HG03196 (cell line): ENCODE data around the gene MORN1.

Source experiments
- ATAC-seq: cut with Tn5 transposase; IDR thresholded peaks from one replicate; pipeline ENCODE4 v1.9.1; 2021; ENCODE audit not compliant: unreplicated experiment

Gene MORN1

GRCh38 chr1:2278591-2279209, 112.7 kb downstream of the MORN1 start:
- ATAC-seq, result no peak

DNA sequence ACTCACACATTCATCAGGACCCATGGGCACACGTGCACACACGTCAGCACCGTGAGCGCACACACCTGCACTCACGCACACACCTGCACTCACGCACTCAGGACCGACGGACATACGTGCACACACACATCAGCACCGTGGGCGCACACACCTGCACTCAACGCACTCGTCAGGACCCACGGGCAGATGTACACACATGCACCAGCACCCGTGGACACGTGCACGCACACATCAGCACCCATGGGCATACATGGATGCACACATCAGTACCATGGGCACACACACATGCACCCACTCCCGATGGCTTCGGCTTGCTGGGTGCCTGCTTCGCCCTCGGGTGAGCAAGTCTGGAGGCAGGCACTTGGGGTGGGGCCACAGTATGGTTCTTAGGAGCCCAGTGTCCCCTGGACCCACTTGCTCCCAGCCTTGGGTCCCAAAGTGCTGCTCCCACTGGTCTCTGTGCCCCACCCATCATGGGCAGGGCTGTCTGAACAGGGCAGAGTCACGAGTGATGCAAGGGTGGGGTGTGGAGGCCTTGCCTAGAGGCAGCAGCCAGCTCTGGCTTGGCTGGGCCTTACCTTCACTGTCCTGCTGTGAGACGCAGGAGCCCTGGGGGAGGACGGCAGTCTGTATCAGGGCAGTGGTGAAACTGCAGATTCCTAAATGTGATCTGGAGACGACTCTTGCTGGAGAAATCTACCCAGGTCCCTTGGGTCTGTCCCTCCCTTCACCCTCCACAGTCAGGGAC, 113.4 kb downstream of the MORN1 start:
- ATAC-seq, result no peak

DNA sequence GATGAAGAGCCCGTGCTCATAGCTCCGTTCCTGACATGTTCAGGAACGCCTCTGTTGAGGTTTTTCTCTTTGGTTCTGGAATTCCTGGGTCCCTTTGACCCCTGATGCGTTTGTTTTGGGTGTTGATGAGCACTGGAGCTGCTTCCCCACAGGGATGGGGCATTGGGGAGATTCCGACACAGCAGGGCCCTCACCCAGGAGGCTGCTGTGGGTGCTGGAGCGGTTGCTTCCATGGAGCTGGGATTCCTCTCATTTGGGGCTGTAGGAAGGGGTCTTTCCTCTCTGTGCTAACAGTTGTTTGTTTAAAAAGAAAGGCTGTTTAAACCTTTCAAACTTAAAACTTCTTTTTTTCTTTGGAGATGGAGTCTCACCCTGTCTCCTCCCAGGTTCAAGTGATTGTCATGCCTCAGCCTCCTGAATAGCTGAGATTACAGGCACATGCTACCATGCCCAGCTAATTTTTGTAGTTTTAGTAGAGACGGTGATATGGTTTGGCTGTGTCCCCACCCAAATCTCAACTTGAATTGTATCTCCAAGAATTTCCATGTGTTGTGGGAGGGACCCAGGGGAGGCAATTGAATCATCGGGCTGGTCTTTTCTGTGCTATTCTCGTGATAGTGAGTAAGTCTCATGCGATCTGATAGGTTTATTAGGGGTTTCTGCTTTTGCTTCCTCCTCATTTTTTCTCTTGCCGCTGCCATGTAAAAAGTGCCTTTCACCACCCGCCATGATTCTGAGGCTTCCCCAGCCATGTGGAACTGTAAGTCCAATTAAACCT, 114.4 kb downstream of the MORN1 start:
- ATAC-seq, result no peak

DNA sequence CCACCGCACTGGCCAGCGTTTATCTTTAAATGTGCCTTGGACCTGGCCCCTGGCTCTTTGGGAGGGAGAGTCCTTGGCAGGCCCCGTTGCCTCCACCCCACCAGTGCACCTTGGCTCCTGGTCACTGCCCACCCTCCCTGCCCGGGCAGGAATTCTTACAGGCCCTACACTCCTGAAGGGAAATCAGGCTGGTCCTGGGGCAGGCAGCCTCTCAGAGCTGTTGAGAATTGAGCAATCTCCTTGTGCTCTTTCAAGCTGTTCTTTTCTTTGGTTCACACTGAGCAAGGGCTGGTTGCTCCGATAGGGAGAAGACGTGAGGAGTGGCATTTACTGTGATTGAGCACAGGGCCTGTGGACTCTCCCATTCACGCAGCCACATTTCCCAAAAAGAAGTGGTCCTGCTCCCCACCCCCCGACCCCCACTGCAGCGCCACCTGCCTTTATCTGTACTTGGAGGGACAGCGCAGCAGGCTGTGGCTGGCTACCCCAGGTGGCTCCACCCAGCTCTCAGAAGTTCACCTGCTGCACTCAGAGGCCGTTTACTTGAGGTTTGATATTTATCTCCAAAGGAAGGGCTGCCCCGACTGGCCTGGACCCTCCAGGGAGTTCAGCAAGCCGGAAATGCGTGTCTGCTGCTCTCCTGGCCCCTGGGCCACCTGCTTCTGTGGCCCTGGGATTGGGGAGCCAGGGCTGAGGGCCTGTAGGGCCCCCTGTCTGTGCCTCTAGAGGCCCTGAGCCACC, 115.4 kb downstream of the MORN1 start:
- ATAC-seq, result no peak

DNA sequence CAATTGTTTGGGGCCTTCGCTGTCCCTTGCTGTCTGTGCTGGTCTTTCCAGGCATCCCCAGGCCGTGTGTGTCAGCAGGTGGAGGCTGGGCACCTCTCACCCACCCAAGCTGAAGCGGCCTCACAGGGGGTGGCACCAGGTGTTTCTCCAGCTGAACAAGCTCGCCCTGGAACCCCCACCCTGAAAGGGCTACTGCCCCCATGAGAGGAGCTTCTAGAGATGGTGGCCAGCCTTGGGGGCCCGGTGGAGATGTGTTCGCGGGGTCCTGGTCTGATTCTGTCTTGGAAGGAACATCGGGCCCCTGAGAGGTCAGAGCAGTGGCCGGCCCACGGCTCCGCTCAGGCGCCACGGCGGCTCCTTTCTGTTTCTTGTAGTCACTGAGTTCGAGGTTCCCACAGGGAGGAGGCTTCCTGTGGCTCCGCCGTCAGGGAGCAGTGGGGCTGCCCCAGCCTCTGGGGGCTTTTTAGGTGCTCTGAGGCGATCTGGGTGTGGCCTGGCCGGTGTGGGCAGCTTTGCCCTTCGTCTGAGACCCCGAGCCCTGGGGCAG, 116.4 kb downstream of the MORN1 start:
- ATAC-seq, result no peak

GRCh38 chr1:2274231-2274928, 117.0 kb downstream of the MORN1 start:
- no peak for ATAC-seq

DNA sequence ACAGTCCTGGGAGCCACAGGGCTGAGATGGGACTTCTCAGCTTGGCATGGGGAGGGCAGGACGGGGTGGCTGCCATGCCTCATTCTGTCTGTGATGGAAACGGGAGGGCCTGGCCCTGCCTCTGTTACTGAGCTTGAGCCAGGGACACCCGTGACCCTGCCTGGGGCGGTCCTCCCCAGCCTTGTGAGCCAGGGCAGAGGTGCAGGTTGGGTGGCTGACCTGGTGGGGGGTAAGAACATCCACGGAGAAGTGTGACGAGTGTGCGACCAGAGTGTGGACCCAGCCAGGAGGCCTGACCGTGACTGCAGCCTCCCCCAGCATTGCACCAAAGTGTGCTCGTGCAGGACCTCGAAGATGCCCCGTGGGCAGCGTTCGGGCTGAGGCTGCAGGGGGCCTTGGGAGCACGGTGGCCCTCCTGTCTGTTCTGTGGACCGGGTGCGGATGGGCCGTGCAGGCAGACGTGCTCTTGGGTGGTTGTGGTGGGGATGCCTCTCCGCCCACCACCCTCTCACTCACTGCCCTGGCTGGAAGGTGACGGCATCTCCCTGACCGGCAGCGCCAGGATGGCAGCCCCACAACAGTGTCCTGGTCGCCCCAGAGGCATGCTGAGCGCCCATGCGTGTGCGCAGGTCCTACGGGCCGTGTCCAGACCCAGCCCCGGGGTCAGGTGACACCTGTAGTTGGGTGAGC, 117.8 kb downstream of the MORN1 start:
- no peak for ATAC-seq

- ATAC-seq, result no peak
Measured at GRCh38 chr1:2272686-2273400, 118.5 kb downstream of the MORN1 start.

GRCh38 chr1:2271841-2272655, 119.3 kb downstream of the MORN1 start:
- ATAC-seq, result no peak
